SK-N-SH treated with all-trans-retinoic acid at 6 μM for 48 hours (cell line): ENCODE results near the gene POLE.

ENCODE experiments used
- ATAC-seq: fragments of 200-7000 bp; cut with Tn5 transposase; 3 replicates; pipeline ENCODE4 v1.9.1; 2020; ENCODE audit warnings: mild to moderate bottlenecking, moderate library complexity
- ARNTL ChIP-seq: fragments of 450-650 bp; formaldehyde crosslinking; IDR thresholded peaks from 2 replicates; pipeline ENCODE4 v1.5.0; 2020; ENCODE audit warnings: low read depth, mild to moderate bottlenecking, moderate library complexity, borderline replicate concordance
- CREB5 ChIP-seq: fragments of 250-450 bp; sonication (Bioruptor Pico); IDR thresholded peaks from 2 replicates; pipeline ENCODE4 v1.5.1; 2020; ENCODE audit warnings: low read depth, mild to moderate bottlenecking, moderate library complexity
- ESRRG ChIP-seq: fragments of 250-450 bp; sonication (Bioruptor Pico); IDR thresholded peaks from 2 replicates; pipeline ENCODE4 v1.6.1; 2021; ENCODE audit warnings: mild to moderate bottlenecking
- GLIS3 ChIP-seq: fragments of 250-450 bp; sonication (Bioruptor Pico); IDR thresholded peaks from 2 replicates; pipeline ENCODE4 v1.5.0; 2020; ENCODE audit warnings: mild to moderate bottlenecking, moderate library complexity
- PATZ1 ChIP-seq: fragments of 250-450 bp; sonication (Bioruptor Pico); IDR thresholded peaks from 2 replicates; pipeline ENCODE4 v1.8.0; 2020; ENCODE audit warnings: mild to moderate bottlenecking, moderate library complexity, borderline replicate concordance
- POU6F1 ChIP-seq: fragments of 250-450 bp; sonication (Bioruptor Pico); IDR thresholded peaks from 2 replicates; pipeline ENCODE4 v1.8.0; 2021; ENCODE audit warnings: low read depth, mild to moderate bottlenecking, moderate library complexity, borderline replicate concordance
- RARB ChIP-seq: fragments of 250-450 bp; sonication (Bioruptor Pico); IDR thresholded peaks from 2 replicates; pipeline ENCODE4 v1.8.0; 2021; ENCODE audit warnings: mild to moderate bottlenecking, moderate library complexity
- SNAI2 ChIP-seq: fragments of 250-450 bp; sonication (Bioruptor Pico); IDR thresholded peaks from 2 replicates; pipeline ENCODE4 v1.5.0; 2020; ENCODE audit warnings: mild to moderate bottlenecking, moderate library complexity
- TCF4 ChIP-seq: fragments of 250-450 bp; sonication (Bioruptor Pico); IDR thresholded peaks from 2 replicates; pipeline ENCODE4 v1.8.0; 2021; ENCODE audit warnings: mild to moderate bottlenecking, moderate library complexity, borderline replicate concordance
- TSHZ2 ChIP-seq: fragments of 250-450 bp; sonication (Bioruptor Pico); IDR thresholded peaks from 2 replicates; pipeline ENCODE4 v1.5.0; 2020; ENCODE audit warnings: mild to moderate bottlenecking, moderate library complexity
- ZFP3 ChIP-seq: fragments of 250-450 bp; sonication (Bioruptor Pico); IDR thresholded peaks from 2 replicates; pipeline ENCODE4 v1.5.0; 2020; ENCODE audit warnings: mild to moderate bottlenecking, moderate library complexity
- ZNF70 ChIP-seq: fragments of 450-650 bp; formaldehyde crosslinking; IDR thresholded peaks from 2 replicates; pipeline ENCODE4 v1.5.0; 2020; ENCODE audit warnings: mild to moderate bottlenecking, moderate library complexity
- TF ChIP-seq, protein P1 (sequence below): fragments of 250-450 bp; sonication (Bioruptor Pico); IDR thresholded peaks from 2 replicates; pipeline ENCODE4 v1.5.1; 2021; ENCODE audit warnings: mild to moderate bottlenecking, moderate library complexity

Gene POLE

GRCh38 chr12:132588319-132588718 is 98.8 kb downstream of the POLE start:
- TF ChIP-seq ZNF70 (no peak), SNAI2 (CRISPR knock-in tag) (no peak), CREB5 (CRISPR knock-in tag) (no peak), ESRRG (CRISPR knock-in tag) (no peak), RARB (CRISPR knock-in tag) (no peak), GLIS3 (no peak), POU6F1 (CRISPR knock-in tag) (no peak)
- TF ChIP-seq, protein P1, sequence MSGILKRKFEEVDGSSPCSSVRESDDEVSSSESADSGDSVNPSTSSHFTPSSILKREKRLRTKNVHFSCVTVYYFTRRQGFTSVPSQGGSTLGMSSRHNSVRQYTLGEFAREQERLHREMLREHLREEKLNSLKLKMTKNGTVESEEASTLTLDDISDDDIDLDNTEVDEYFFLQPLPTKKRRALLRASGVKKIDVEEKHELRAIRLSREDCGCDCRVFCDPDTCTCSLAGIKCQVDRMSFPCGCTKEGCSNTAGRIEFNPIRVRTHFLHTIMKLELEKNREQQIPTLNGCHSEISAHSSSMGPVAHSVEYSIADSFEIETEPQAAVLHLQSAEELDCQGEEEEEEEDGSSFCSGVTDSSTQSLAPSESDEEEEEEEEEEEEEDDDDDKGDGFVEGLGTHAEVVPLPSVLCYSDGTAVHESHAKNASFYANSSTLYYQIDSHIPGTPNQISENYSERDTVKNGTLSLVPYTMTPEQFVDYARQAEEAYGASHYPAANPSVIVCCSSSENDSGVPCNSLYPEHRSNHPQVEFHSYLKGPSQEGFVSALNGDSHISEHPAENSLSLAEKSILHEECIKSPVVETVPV: no peak
- no peak for ATAC-seq

GRCh38 chr12:132587781-132588180 is 99.4 kb downstream of the POLE start:
- no peak for ATAC-seq
- TF ChIP-seq ZFP3 (CRISPR knock-in tag) (no peak), ARNTL (CRISPR knock-in tag) (no peak), TSHZ2 (CRISPR knock-in tag) (no peak), ZNF70 (no peak), TCF4 (no peak), GLIS3 (no peak), POU6F1 (CRISPR knock-in tag) (no peak)
- TF ChIP-seq, protein P1: no peak

GRCh38 chr12:132586929-132587328 is 100.2 kb downstream of the POLE start:
- no peak for ATAC-seq
- TF ChIP-seq CREB5 (CRISPR knock-in tag) (no peak), POU6F1 (CRISPR knock-in tag) (no peak), PATZ1 (CRISPR knock-in tag) (no peak)
